Stomach (tissue), 9 donors: ENCODE results near the gene SNX5. TPM values are rescaled to one million over a fixed set of nuclear protein-coding genes. Genes with fewer than 3 reads are reported as not detected.

Experiments
- DNase-seq, 2 donors: peaks; one replicate each; pipeline versions ENCODE4 v3.0.0 to v3.0.0-alpha.2; 2013 to 2019
- H3K27ac ChIP-seq, 5 donors: fragments of 200-600 bp in 4 of 5; sonication (generic) in 4 of 5; one replicate each; pipeline ENCODE4 v1.5.1; 2013 to 2019; ENCODE audit warnings: mild to moderate bottlenecking in 1 of 5, moderate library complexity in 1 of 5
- H3K27me3 ChIP-seq, 3 donors: fragments of 200-600 bp; sonication (generic); one replicate each; pipeline ENCODE4 v1.5.1; 2017 to 2019; ENCODE audit warnings: mixed run types in 1 of 3
- H3K36me3 ChIP-seq, 4 donors: fragments of 200-600 bp; sonication (generic); 1 replicate in 3 of 4; 2 replicates in 1 of 4; pipeline ENCODE4 v1.5.1; 2016 to 2019
- H3K4me1 ChIP-seq, 4 donors: fragments of 200-600 bp; sonication (generic); one replicate each; pipeline ENCODE4 v1.5.1; 2016 to 2019
- H3K4me3 ChIP-seq, 4 donors: fragments of 200-600 bp; sonication (generic) in 3 of 4; one replicate each; pipeline ENCODE4 v1.5.1; 2016 to 2019; ENCODE audit warnings: mild to moderate bottlenecking in 1 of 4
- H3K9me3 ChIP-seq, 4 donors: fragments of 200-600 bp; sonication (generic); one replicate each; pipeline ENCODE4 v1.5.1; 2016 to 2019
- EP300 ChIP-seq: sonication (generic); formaldehyde crosslinking; IDR thresholded peaks from one replicate; pipeline ENCODE4 v1.6.1; 2017; ENCODE audit warnings: antibody characterized with exemption
- POLR2A ChIP-seq, 4 donors: fragments of 450-650 bp; IDR thresholded peaks; one replicate each; pipeline ENCODE4 v1.6.1; 2016; ENCODE audit warnings: antibody characterized with exemption in 4 of 4, control low read depth in 2 of 4, mild to moderate bottlenecking in 1 of 4, moderate library complexity in 1 of 4
- POLR2AphosphoS5 ChIP-seq, 3 donors: sonication (generic); formaldehyde crosslinking; IDR thresholded peaks; one replicate each; pipeline ENCODE4 v1.6.1; 2016; ENCODE audit warnings: antibody characterized with exemption in 3 of 3
- WGBS, 5 donors: extraction: QIAGEN DNeasy Blood & Tissue Kit in 3 of 5; methylation state at CpG; one replicate each; pipeline versions ENCODE4 v1.1.5 to v1.1.7; 2013 to 2018; 5-methylcytosine and 5-hydroxymethylcytosine counted together
- intact Hi-C: fragments of 100-400 bp; cut with DNase I; formaldehyde crosslinking; loops from one replicate; pipeline ENCODE4 v1.15.1; 2023; ENCODE audit warnings: low total_unique reads
- polyA plus RNA-seq, 3 donors: library from polyadenylated mRNA; stranded (reverse); fragments of 200-250 nt; gene quantifications; one replicate each; pipeline ENCODE4 v1.2.3, GENCODE V29; 2013
- total RNA-seq, 5 donors: library from RNA; depleted of rRNA; stranded (reverse); fragments of >200 nt; gene quantifications; one replicate each; pipeline versions ENCODE4 v1.1.0 to v1.2.3, GENCODE V29; 2014 to 2016
- TF ChIP-seq, protein P1 (sequence below), 7 experiments: fragments of 450-650 bp in 4 of 7; fragments of 200-600 bp in 3 of 7; sonication (generic) in 3 of 7; IDR thresholded peaks; one replicate each; pipeline ENCODE4 v1.5.1; 2016 to 2019; ENCODE audit warnings: antibody characterized with exemption in 7 of 7, control low read depth in 2 of 7, mild to moderate bottlenecking in 1 of 7
- donor health status: healthy with polysubstance abuse.
- donor health status: Bipolar disorder and iron deficiency.
- donor health status: healthy.

SNX5 gene
- total and polyA plus RNA-seq, 8 donors: 47.3 to 202 (median 103) TPM

DNA sequence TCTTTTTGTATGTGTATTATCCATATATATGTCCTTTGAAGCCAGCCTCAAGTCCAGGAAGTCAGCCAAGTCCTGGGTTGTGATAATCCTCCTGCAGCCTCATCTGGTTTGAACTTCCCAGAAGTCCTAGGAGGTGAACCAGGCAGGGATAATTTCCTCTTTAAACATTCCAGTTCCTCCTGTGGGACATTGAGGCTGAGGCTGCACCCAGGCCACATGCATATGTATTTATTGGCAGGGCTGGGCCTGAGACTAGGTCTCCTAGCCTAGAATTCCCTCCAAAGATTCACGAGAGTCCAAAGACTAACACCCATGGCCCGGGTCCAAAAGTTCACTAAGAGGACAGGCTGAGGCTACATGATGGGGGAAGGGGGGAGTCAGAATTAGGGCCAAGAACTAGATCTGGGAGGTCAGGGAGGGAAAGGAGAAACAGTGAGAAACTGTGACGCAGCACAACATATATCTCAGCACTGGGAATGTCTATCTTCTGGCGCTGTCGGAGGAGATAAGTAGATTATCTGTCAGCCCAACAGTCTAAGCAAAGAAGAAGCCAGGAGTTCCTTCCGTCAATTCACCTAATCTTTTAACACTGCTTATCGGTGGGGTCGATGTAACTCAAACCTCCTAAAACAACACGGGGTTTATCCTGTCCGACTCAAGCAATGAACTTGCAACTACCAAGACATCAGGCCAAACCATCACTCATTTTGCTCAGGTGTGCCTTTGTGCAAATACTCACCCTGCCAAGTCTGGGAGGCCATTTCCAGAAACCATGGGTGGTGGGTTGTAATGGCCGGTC, 43.3 kb downstream of the SNX5 start:
- intact Hi-C loops: no loop called here
- no peak overlapping the region for H3K4me3 ChIP-seq
- peak overlapping the region in 4 of 5 donors; percentile 67 to 88 (median 84) for H3K27ac ChIP-seq
- TF ChIP-seq POLR2A (IDR thresholded peaks at IDR 0.05) (no peak), EP300 (no peak), POLR2AphosphoS5 (IDR thresholded peaks at IDR 0.05) (no peak)
- TF ChIP-seq, protein P1, sequence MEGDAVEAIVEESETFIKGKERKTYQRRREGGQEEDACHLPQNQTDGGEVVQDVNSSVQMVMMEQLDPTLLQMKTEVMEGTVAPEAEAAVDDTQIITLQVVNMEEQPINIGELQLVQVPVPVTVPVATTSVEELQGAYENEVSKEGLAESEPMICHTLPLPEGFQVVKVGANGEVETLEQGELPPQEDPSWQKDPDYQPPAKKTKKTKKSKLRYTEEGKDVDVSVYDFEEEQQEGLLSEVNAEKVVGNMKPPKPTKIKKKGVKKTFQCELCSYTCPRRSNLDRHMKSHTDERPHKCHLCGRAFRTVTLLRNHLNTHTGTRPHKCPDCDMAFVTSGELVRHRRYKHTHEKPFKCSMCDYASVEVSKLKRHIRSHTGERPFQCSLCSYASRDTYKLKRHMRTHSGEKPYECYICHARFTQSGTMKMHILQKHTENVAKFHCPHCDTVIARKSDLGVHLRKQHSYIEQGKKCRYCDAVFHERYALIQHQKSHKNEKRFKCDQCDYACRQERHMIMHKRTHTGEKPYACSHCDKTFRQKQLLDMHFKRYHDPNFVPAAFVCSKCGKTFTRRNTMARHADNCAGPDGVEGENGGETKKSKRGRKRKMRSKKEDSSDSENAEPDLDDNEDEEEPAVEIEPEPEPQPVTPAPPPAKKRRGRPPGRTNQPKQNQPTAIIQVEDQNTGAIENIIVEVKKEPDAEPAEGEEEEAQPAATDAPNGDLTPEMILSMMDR (IDR thresholded peaks at IDR 0.05): no peak
- no peaks in the 10 kb centered on the region for H3K9me3 ChIP-seq
- 22 to 38% (median 33%) methylated on average over 11 of the region's 11 CpGs for WGBS, 5 donors
- H3K27me3 ChIP-seq: no peaks in the 10 kb centered on the region
- no peaks in the 10 kb centered on the region for H3K36me3 ChIP-seq
- peaks cover 36 to 49% (median 44%) of the 10 kb centered on the region in 4 donors for H3K4me1 ChIP-seq
- peak in 1 of 2 donors; percentile 82 for DNase-seq

DNA sequence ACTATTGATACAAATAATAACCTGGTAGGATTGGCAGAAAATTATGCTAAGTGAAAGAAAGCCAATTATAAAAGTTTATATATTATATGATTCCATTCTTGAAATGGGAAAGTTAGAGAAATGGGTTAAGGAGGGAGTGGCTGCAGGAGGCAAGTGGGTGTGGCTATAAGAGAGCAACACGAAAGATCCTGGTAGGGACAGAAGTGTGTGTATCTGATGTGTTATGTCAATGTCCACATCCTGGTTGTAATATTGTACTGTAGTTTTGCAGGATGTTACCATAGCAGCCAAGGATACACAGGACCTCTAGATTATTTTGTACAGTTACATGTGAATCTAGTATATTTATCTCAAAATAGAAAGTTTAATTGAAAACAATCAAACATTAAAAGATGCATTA, 46.8 kb downstream of the SNX5 start:
- Histone ChIP-seq H3K9me3 (no peaks in the 10 kb centered on the region), H3K4me1 (peaks cover 9 to 21% (median 19%) of the 10 kb centered on the region in 4 donors), H3K4me3 (no peak overlapping the region), H3K27ac (no peak overlapping the region), H3K27me3 (no peaks in the 10 kb centered on the region), H3K36me3 (no peaks in the 10 kb centered on the region)
- no peak for DNase-seq
- intact Hi-C loops: no loop called here
- 4 to 21% (median 8%) methylated on average over 1 of the region's 1 CpG for WGBS, 5 donors
- TF ChIP-seq POLR2AphosphoS5 (IDR thresholded peaks at IDR 0.05) (no peak), POLR2A (IDR thresholded peaks at IDR 0.05) (no peak), EP300 (no peak)
- TF ChIP-seq, protein P1 (IDR thresholded peaks at IDR 0.05): no peak

DNA sequence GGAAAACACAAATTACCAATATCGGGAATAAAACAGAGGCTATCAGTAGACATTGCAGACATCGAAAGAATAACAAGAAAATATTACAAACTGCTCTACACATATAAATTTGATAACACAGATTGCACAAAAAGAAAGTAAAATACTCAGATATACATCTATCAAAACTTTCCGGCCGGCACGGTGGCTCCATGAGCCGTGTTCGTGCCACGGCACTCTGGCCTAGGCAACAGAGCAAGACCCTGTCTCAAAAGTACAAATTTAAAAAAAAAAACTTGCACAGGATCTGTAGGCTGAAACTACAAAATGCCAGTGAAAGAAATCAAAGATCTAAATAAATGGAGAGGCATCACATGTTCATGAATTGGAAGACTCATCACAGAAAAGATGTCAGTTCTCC, 49.4 kb downstream of the SNX5 start:
- H3K36me3 ChIP-seq: no peaks in the 10 kb centered on the region
- H3K4me1 ChIP-seq: no peaks in the 10 kb centered on the region
- DNase-seq: no peak
- H3K9me3 ChIP-seq: no peaks in the 10 kb centered on the region
- H3K4me3 ChIP-seq: no peak overlapping the region
- WGBS, 5 donors: 89 to 93% (median 91%) methylated on average over 8 of the region's 8 CpGs
- H3K27me3 ChIP-seq: no peaks in the 10 kb centered on the region
- intact Hi-C loops: no loop called here
- no peak overlapping the region for H3K27ac ChIP-seq
- TF ChIP-seq POLR2A (IDR thresholded peaks at IDR 0.05) (no peak), EP300 (no peak), POLR2AphosphoS5 (IDR thresholded peaks at IDR 0.05) (no peak)
- TF ChIP-seq, protein P1 (IDR thresholded peaks at IDR 0.05): no peak

DNA sequence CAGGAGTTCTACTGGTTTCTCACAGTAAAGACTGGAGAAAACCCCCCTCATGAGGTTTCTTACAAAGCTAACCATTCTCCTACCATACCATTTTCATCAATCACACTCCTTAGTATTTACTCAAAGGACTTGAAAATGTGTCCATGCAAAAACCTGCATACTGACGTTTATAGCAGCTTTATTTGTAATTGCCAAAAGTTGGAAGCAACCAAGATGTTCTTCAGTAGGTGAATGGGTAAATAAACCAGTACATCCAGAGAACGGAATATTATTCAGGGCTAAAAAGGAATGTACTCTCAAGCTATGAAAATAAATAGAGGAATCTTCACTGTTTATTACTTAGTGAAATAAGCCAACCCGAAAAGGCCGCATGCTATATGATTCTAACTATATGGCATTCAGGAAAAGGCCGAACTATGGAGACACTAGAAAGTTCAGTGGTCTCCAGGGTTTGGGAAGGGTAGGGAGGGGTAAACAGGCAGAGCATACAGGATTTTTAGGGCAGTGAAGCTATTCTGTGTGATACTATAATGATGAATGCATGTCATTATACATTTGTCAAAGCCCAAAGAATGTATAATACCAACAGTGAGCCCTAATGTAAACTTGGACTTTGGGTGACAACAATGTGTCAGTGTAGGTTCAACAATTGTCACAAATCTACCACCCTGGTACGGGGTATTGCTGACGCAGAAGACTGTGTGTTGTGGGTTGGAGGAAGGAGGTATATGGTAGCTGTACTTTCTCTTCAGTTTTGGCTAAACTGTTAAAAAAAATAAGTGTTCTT, 50.6 kb downstream of the SNX5 start:
- H3K4me1 ChIP-seq: no peaks in the 10 kb centered on the region
- intact Hi-C loops: no loop called here
- TF ChIP-seq, protein P1 (IDR thresholded peaks at IDR 0.05): no peak
- TF ChIP-seq POLR2A (IDR thresholded peaks at IDR 0.05) (no peak), EP300 (no peak), POLR2AphosphoS5 (IDR thresholded peaks at IDR 0.05) (no peak)
- H3K27me3 ChIP-seq: no peaks in the 10 kb centered on the region
- no peak overlapping the region for H3K27ac ChIP-seq
- 71 to 80% (median 79%) methylated on average over 7 of the region's 7 CpGs for WGBS, 5 donors
- H3K4me3 ChIP-seq: no peak overlapping the region
- no peak for DNase-seq
- no peaks in the 10 kb centered on the region for H3K9me3 ChIP-seq
- no peaks in the 10 kb centered on the region for H3K36me3 ChIP-seq
